ENCODE measurements around the gene FAM219B. TPM values are rescaled to one million over a fixed set of nuclear protein-coding genes. Genes with fewer than 3 reads are reported as not detected.

FAM219B gene
- total RNA-seq, 2 donors from 2014 or later = 44.7 to 54.2 TPM

GRCh38 chr15:74863239-74864056 is 43.2 kb downstream of the FAM219B start:
- Histone ChIP-seq H3K27me3 (no peaks in the 10 kb centered on the region), H3K27ac (no peak overlapping the region), H3K9ac (ENCODE audit: low read depth in 2 of 2, low read length in 2 of 2) (peak overlapping the region in 1 of 2 donors; percentile 30), H3K9me3 (no peaks in the 10 kb centered on the region), H3K4me3 (no peak overlapping the region), H3K4me1 (peaks cover 32% of the 10 kb centered on the region), H3K36me3 (no peaks in the 10 kb centered on the region)
- no peak for TF ChIP-seq CTCF (IDR thresholded peaks at IDR 0.05)
- intact Hi-C loops (cut with DNase I) = no loop called here
- DNase-seq = no peak

- H3K27ac ChIP-seq = no peak overlapping the region
- H3K4me3 ChIP-seq = no peak overlapping the region
- no peak for TF ChIP-seq CTCF (IDR thresholded peaks at IDR 0.05)
- H3K27me3 ChIP-seq = no peaks in the 10 kb centered on the region
- H3K9ac ChIP-seq (ENCODE audit: low read depth in 2 of 2, low read length in 2 of 2) = peak overlapping the region in 1 of 2 donors; percentile 52
- H3K9me3 ChIP-seq = no peaks in the 10 kb centered on the region
- intact Hi-C loops (cut with DNase I) = no loop called here
- no peak for DNase-seq
- peaks cover 6% of the 10 kb centered on the region for H3K36me3 ChIP-seq
- peaks cover 17% of the 10 kb centered on the region for H3K4me1 ChIP-seq
Observed at GRCh38 chr15:74858369-74858740, 48.3 kb downstream of the FAM219B start.

GRCh38 chr15:74857671-74858368 is 48.8 kb downstream of the FAM219B start:
- Histone ChIP-seq H3K36me3 (peaks cover 11% of the 10 kb centered on the region), H3K4me3 (no peak overlapping the region), H3K9me3 (no peaks in the 10 kb centered on the region), H3K4me1 (peaks cover 17% of the 10 kb centered on the region), H3K9ac (ENCODE audit: low read depth in 2 of 2, low read length in 2 of 2) (peak overlapping the region in 1 of 2 donors; percentile 52), H3K27ac (peak overlapping the region; percentile 60), H3K27me3 (no peaks in the 10 kb centered on the region)
- no peak for TF ChIP-seq CTCF (IDR thresholded peaks at IDR 0.05)
- intact Hi-C loops (cut with DNase I) = no loop called here
- DNase-seq = no peak

GRCh38 chr15:74857082-74857655 is 49.5 kb downstream of the FAM219B start:
- Histone ChIP-seq H3K4me3 (no peak overlapping the region), H3K4me1 (peaks cover 17% of the 10 kb centered on the region), H3K36me3 (peaks cover 16% of the 10 kb centered on the region), H3K9ac (ENCODE audit: low read depth in 2 of 2, low read length in 2 of 2) (peak overlapping the region in 1 of 2 donors; percentile 52), H3K27me3 (no peaks in the 10 kb centered on the region), H3K9me3 (no peaks in the 10 kb centered on the region), H3K27ac (peak overlapping the region; percentile 60)
- DNase-seq = peak; percentile 80
- TF ChIP-seq CTCF (IDR thresholded peaks at IDR 0.05) = no peak
- intact Hi-C loops (cut with DNase I) = no loop called here

GRCh38 chr15:74856537-74856936 is 50.1 kb downstream of the FAM219B start:
- peak overlapping the region in 1 of 2 donors; percentile 52 for H3K9ac ChIP-seq (ENCODE audit: low read depth in 2 of 2, low read length in 2 of 2)
- TF ChIP-seq CTCF (IDR thresholded peaks at IDR 0.05) = no peak
- H3K4me3 ChIP-seq = no peak overlapping the region
- intact Hi-C loops (cut with DNase I) = no loop called here
- no peak for DNase-seq
- peaks cover 17% of the 10 kb centered on the region for H3K4me1 ChIP-seq
- peak overlapping the region; percentile 60 for H3K27ac ChIP-seq
- no peaks in the 10 kb centered on the region for H3K9me3 ChIP-seq
- no peaks in the 10 kb centered on the region for H3K27me3 ChIP-seq
- H3K36me3 ChIP-seq = peaks cover 21% of the 10 kb centered on the region

Data from colonic mucosa (tissue), 4 donors.